H1 (cell line): Measurements from ENCODE around the gene STX17. TPM values are rescaled to one million over a fixed set of nuclear protein-coding genes. Genes with fewer than 3 reads are reported as not detected.

ENCODE experiments used
- CTCF ChIA-PET: fragments of 300-600 bp; sonication (Branson Sonifier 250); formaldehyde crosslinking; loops from one replicate; lab custom pipeline; 2021; ENCODE audit not compliant: partially characterized antibody; lab: Charles Lee
- POLR2A ChIA-PET: fragments of 300-600 bp; sonication (Branson Sonifier 250); formaldehyde crosslinking; loops from one replicate; lab custom pipeline; 2021; ENCODE audit warnings: inconsistent platforms; ENCODE audit not compliant: partially characterized antibody; lab: Charles Lee
- DNase-seq, 2 experiments: peaks; one replicate each; pipeline versions ENCODE4 v3.0.0 to v3.0.0-alpha.2; 2010 to 2022; ENCODE audit warnings: low spot score in 2 of 2, low read depth in 1 of 2, mixed read lengths in 1 of 2
- FAIRE-seq: peaks from 2 replicates; lab custom pipeline; 2011; peaks lifted over from hg19 to GRCh38; lab: Jason Lieb, UNC
- H2AFZ ChIP-seq: 2 replicates; pipeline ENCODE4 v1.8.1; 2012; ENCODE audit warnings: low read length, inconsistent platforms
- H2AK5ac ChIP-seq: 2 replicates; pipeline ENCODE4 v1.6.1; 2013; ENCODE audit warnings: low read depth, low read length
- H2BK120ac ChIP-seq: replicated peaks from 2 replicates; pipeline ENCODE3; 2013; ENCODE audit warnings: low read depth, low read length, inconsistent platforms
- H2BK12ac ChIP-seq: 2 replicates; pipeline ENCODE4 v1.6.1; 2013; ENCODE audit warnings: low read depth, low read length
- H2BK15ac ChIP-seq: 2 replicates; pipeline ENCODE4 v1.6.1; 2013; ENCODE audit warnings: low read length
- H2BK20ac ChIP-seq: 2 replicates; pipeline ENCODE4 v1.6.1; 2013; ENCODE audit warnings: low read length
- H2BK5ac ChIP-seq: 2 replicates; pipeline ENCODE4 v1.6.1; 2013; ENCODE audit warnings: low read depth, low read length
- H3K14ac ChIP-seq: 2 replicates; pipeline ENCODE4 v1.6.1; 2013; ENCODE audit warnings: inconsistent platforms; ENCODE audit not compliant: insufficient read length
- H3K18ac ChIP-seq: 2 replicates; pipeline ENCODE4 v1.6.1; 2013; ENCODE audit warnings: low read length; ENCODE audit errors: extremely low read depth
- H3K23ac ChIP-seq: 2 replicates; pipeline ENCODE4 v1.6.1; 2013; ENCODE audit warnings: inconsistent platforms; ENCODE audit not compliant: insufficient read length
- H3K23me2 ChIP-seq: 2 replicates; pipeline ENCODE4 v1.6.1; 2013; ENCODE audit warnings: low read depth, low read length
- H3K27ac ChIP-seq: 2 replicates; pipeline ENCODE4 v1.6.1; 2011; ENCODE audit warnings: low read depth, low read length, inconsistent platforms
- H3K27me3 ChIP-seq, 4 experiments: replicated peaks in 1 of 4; 1 replicate in 1 of 4; 2 replicates in 3 of 4; pipeline versions ENCODE4 v1.6.1 to v1.8.1; 2011 to 2013; ENCODE audit warnings: low read length in 3 of 4, mild to moderate bottlenecking in 3 of 4, inconsistent platforms in 2 of 4, mixed read lengths in 2 of 4, moderate library complexity in 1 of 4; ENCODE audit not compliant: control insufficient read depth in 3 of 4, insufficient read depth in 3 of 4; ENCODE audit errors: extremely low read depth in 1 of 4
- H3K36me3 ChIP-seq, 4 experiments: 2 replicates each; pipeline versions ENCODE4 v1.6.1 to v1.8.1; 2011 to 2013; ENCODE audit warnings: mild to moderate bottlenecking in 4 of 4, low read length in 3 of 4, moderate library complexity in 2 of 4, control low read depth in 1 of 4, inconsistent platforms in 1 of 4; ENCODE audit not compliant: insufficient read depth in 4 of 4, control insufficient read depth in 2 of 4
- H3K4ac ChIP-seq: replicated peaks from 2 replicates; pipeline ENCODE3; 2013; ENCODE audit warnings: low read length, low read depth, mixed read lengths, inconsistent platforms; ENCODE audit not compliant: insufficient read length
- H3K4me1 ChIP-seq, 4 experiments: replicated peaks in 1 of 4; 1 replicate in 1 of 4; 2 replicates in 3 of 4; pipeline versions ENCODE4 v1.6.1 to v1.8.1; 2011 to 2013; ENCODE audit warnings: low read length in 3 of 4, inconsistent platforms in 2 of 4, mixed read lengths in 1 of 4; ENCODE audit not compliant: insufficient read depth in 4 of 4, control insufficient read depth in 3 of 4
- H3K4me2 ChIP-seq, 2 experiments: 2 replicates each; pipeline versions ENCODE4 v1.6.1 to v1.8.1; 2011 to 2013; ENCODE audit warnings: low read depth in 2 of 2, low read length in 2 of 2, control low read depth in 1 of 2, inconsistent platforms in 1 of 2, mild to moderate bottlenecking in 1 of 2; ENCODE audit not compliant: insufficient read depth in 1 of 2
- H3K4me3 ChIP-seq, 4 experiments: fragments of 200-600, 300-600 bp in 1 of 4; sonication (generic), shearing (Covaris generic), sonication (Bioruptor Twin) in 1 of 4; 2 replicates each; pipeline versions ENCODE4 v1.5.1 to v1.8.1; 2011 to 2016; ENCODE audit warnings: low read length in 4 of 4, low read depth in 3 of 4, control low read depth in 2 of 4, inconsistent platforms in 2 of 4, mild to moderate bottlenecking in 2 of 4, mixed read lengths in 1 of 4, moderate library complexity in 1 of 4; ENCODE audit not compliant: insufficient read depth in 2 of 4; ENCODE audit errors: extremely low read depth in 1 of 4
- H3K56ac ChIP-seq: replicated peaks from 2 replicates; pipeline ENCODE3; 2013; ENCODE audit warnings: low read depth, mild to moderate bottlenecking, mixed read lengths, low read length, inconsistent platforms; ENCODE audit not compliant: insufficient read length
- H3K79me1 ChIP-seq: 2 replicates; pipeline ENCODE4 v1.6.1; 2013; ENCODE audit warnings: low read depth, low read length, control low read depth
- H3K79me2 ChIP-seq, 2 experiments: 2 replicates each; pipeline versions ENCODE4 v1.6.1 to v1.8.1; 2012 to 2013; ENCODE audit warnings: low read length in 2 of 2, mild to moderate bottlenecking in 2 of 2, inconsistent platforms in 1 of 2; ENCODE audit not compliant: insufficient read depth in 2 of 2, control insufficient read depth in 1 of 2
- H3K9ac ChIP-seq, 4 experiments: replicated peaks in 1 of 4; 1 replicate in 1 of 4; 2 replicates in 3 of 4; pipeline versions ENCODE4 v1.6.1 to v1.8.1; 2011 to 2013; ENCODE audit warnings: low read depth in 3 of 4, low read length in 3 of 4, control low read depth in 2 of 4, mild to moderate bottlenecking in 2 of 4, moderate library complexity in 2 of 4, inconsistent platforms in 1 of 4; ENCODE audit errors: extremely low read depth in 1 of 4
- H3K9me3 ChIP-seq, 2 experiments: 2 replicates each; pipeline versions ENCODE4 v1.6.1 to v1.8.1; 2012 to 2013; ENCODE audit warnings: mild to moderate bottlenecking in 2 of 2, moderate library complexity in 2 of 2, control low read depth in 1 of 2, inconsistent platforms in 1 of 2, low read depth in 1 of 2, low read length in 1 of 2, mixed read lengths in 1 of 2; ENCODE audit not compliant: insufficient read depth in 2 of 2
- H4K20me1 ChIP-seq, 2 experiments: replicated peaks in 1 of 2; 2 replicates each; pipeline versions ENCODE3 to v1.8.1; 2011 to 2013; ENCODE audit warnings: inconsistent platforms in 2 of 2, low read length in 2 of 2, mild to moderate bottlenecking in 1 of 2; ENCODE audit not compliant: insufficient read depth in 2 of 2, control insufficient read depth in 1 of 2
- H4K5ac ChIP-seq: 2 replicates; pipeline ENCODE4 v1.6.1; 2013; ENCODE audit warnings: low read length, low read depth, mixed read lengths, inconsistent platforms; ENCODE audit not compliant: insufficient read length
- H4K8ac ChIP-seq: 2 replicates; pipeline ENCODE4 v1.8.0; 2013; ENCODE audit warnings: mild to moderate bottlenecking, moderate library complexity, low read length, inconsistent platforms; ENCODE audit not compliant: insufficient read depth; ENCODE audit errors: extremely low read depth
- H4K91ac ChIP-seq: replicated peaks from 2 replicates; pipeline ENCODE3; 2013; ENCODE audit warnings: low read length, mixed read lengths, inconsistent platforms; ENCODE audit not compliant: insufficient read length
- CHD1 ChIP-seq: IDR thresholded peaks from 2 replicates; pipeline ENCODE4 v1.6.1; 2012; ENCODE audit warnings: low read depth, low read length, improper control_type of control experiment
- E2F6 ChIP-seq: IDR thresholded peaks from 2 replicates; pipeline ENCODE4 v1.6.1; 2012; ENCODE audit warnings: inconsistent platforms
- GABPA ChIP-seq: IDR thresholded peaks from 2 replicates; pipeline ENCODE4 v1.6.1; 2011; ENCODE audit warnings: mild to moderate bottlenecking, low read length, moderate library complexity, borderline replicate concordance; ENCODE audit not compliant: insufficient read depth
- JUND ChIP-seq: IDR thresholded peaks from 2 replicates; pipeline ENCODE4 v1.6.1; 2011; ENCODE audit warnings: mild to moderate bottlenecking, improper control_type of control experiment, low read length
- NRF1 ChIP-seq: IDR thresholded peaks from 2 replicates; pipeline ENCODE4 v1.6.1; 2011; ENCODE audit warnings: mild to moderate bottlenecking, low read depth, low read length, improper control_type of control experiment
- SP2 ChIP-seq: IDR thresholded peaks from 2 replicates; pipeline ENCODE4 v1.6.1; 2012; ENCODE audit warnings: mild to moderate bottlenecking, low read length, inconsistent platforms
- SP4 ChIP-seq: IDR thresholded peaks from 2 replicates; pipeline ENCODE4 v1.6.1; 2012; ENCODE audit warnings: low read length, inconsistent platforms
- TBP ChIP-seq: IDR thresholded peaks from 2 replicates; pipeline ENCODE4 v1.6.1; 2011; ENCODE audit warnings: low read depth, low read length, improper control_type of control experiment
- polyA plus RNA-seq, 7 experiments: library from polyadenylated mRNA; depleted of rRNA in 3 of 7; stranded (reverse) in 5 of 7; unstranded in 2 of 7; fragments of >200 nt in 5 of 7; fragments of 200-250 nt in 2 of 7; gene quantifications; 1 replicate in 5 of 7; 2 replicates in 1 of 7; 4 replicates in 1 of 7; pipeline versions ENCODE4 v1.2.1 to v1.2.3, GENCODE V29; 2011 to 2013; ENCODE audit warnings: missing spikeins in 2 of 7, mixed read lengths in 2 of 7
- total RNA-seq: library from RNA; stranded (reverse); fragmentation: NEBNext Ultra II Directional; extraction: Animal tissue kit (Norgen Biotek cat#: 25700); gene quantifications from 2 replicates; pipeline ENCODE4 v1.2.1, GENCODE V29; 2021

The STX17 gene
- total and polyA plus RNA-seq, 2 of the 8 experiments (the other 6 are each of a cell fraction or from before 2014, with no cell fraction given), result 4.5 to 16.3 TPM

- no peak overlapping the region for H2AK5ac ChIP-seq
- no peak overlapping the region for H3K18ac ChIP-seq
- DNase-seq (no peak), FAIRE-seq (no peak)
- H3K56ac ChIP-seq, result no peak overlapping the region
- no peak overlapping the region for H4K5ac ChIP-seq
- H2BK12ac ChIP-seq, result no peak overlapping the region
- H2BK5ac ChIP-seq, result no peak overlapping the region
- no peak overlapping the region for H3K9ac ChIP-seq
- H3K9me3 ChIP-seq, result no peaks in the 10 kb centered on the region
- TF ChIP-seq E2F6, result no peak
- no peak for TF ChIP-seq TBP
- no peak for TF ChIP-seq CHD1
- no peak for TF ChIP-seq SP2
- TF ChIP-seq GABPA, result no peak
- TF ChIP-seq SP4, result no peak
- no peak for TF ChIP-seq JUND
- no peak for TF ChIP-seq NRF1
- TF ChIP-seq, all 59 proteins: peak for 0
- Histone ChIP-seq H2BK15ac (no peak overlapping the region), H3K27ac (no peak overlapping the region), H2AFZ (no peak overlapping the region), H3K4me1 (peaks cover 0 to 9% (median 7%) of the 10 kb centered on the region in 4 experiments; a peak in 4 of 7 replicates), H4K8ac (no peak overlapping the region), H3K4me3 (no peak overlapping the region), H3K23me2 (no peaks in the 10 kb centered on the region), H3K79me1 (no peaks in the 10 kb centered on the region), H2BK120ac (no peak overlapping the region), H3K14ac (no peak overlapping the region), H3K27me3 (no peaks in the 10 kb centered on the region), H3K4me2 (no peak overlapping the region), H3K79me2 (no peaks in the 10 kb centered on the region), H4K20me1 (no peaks in the 10 kb centered on the region), H4K91ac (no peak overlapping the region), H3K36me3 (no peaks in the 10 kb centered on the region), H3K23ac (no peak overlapping the region), H3K4ac (no peak overlapping the region), H2BK20ac (no peak overlapping the region)
- POLR2A ChIA-PET, result no interaction called here
- CTCF ChIA-PET, result no interaction called here
Observed at GRCh38 chr9:99971410-99971809, 65.0 kb downstream of the STX17 start.
